ENCODE data around the gene SORL1-AS1.
"Not testable (repeated sequence)": the region's sequence is repeated elsewhere in the genome, so short reads cannot be mapped to it uniquely, and the experiment has no call there.

The SORL1-AS1 gene

GRCh38 chr11:121486054-121486453 lies 33.3 kb upstream of the SORL1-AS1 start:
- Mint-ChIP-seq H3K4me1 (ENCODE audit: low read depth) (peaks cover 8% of the 10 kb centered on the region), H3K9me3 (ENCODE audit: low read depth) (no peaks in the 10 kb centered on the region), H3K27me3 (no peaks in the 10 kb centered on the region), H3K36me3 (ENCODE audit: insufficient read depth) (peaks cover 14% of the 10 kb centered on the region), H3K4me3 (ENCODE audit: low read depth) (no peak overlapping the region), H3K27ac (no peak overlapping the region)
- TF ChIP-seq CTCF (IDR thresholded peaks at IDR 0.05; ENCODE audit: unreplicated experiment), result no peak
- DNase-seq (ENCODE audit: low spot score, unreplicated experiment), result no peak

- H3K27me3 Mint-ChIP-seq, result no peaks in the 10 kb centered on the region
- no peak for DNase-seq (ENCODE audit: low spot score, unreplicated experiment)
- peaks cover 10% of the 10 kb centered on the region for H3K4me1 Mint-ChIP-seq (ENCODE audit: low read depth)
- no peak overlapping the region for H3K4me3 Mint-ChIP-seq (ENCODE audit: low read depth)
- no peak for TF ChIP-seq CTCF (IDR thresholded peaks at IDR 0.05; ENCODE audit: unreplicated experiment)
- no peak overlapping the region for H3K27ac Mint-ChIP-seq
- peaks cover 14% of the 10 kb centered on the region for H3K36me3 Mint-ChIP-seq (ENCODE audit: insufficient read depth)
- H3K9me3 Mint-ChIP-seq (ENCODE audit: low read depth), result no peaks in the 10 kb centered on the region
Measured at GRCh38 chr11:121485216-121485615, 32.4 kb upstream of the SORL1-AS1 start.

DNA sequence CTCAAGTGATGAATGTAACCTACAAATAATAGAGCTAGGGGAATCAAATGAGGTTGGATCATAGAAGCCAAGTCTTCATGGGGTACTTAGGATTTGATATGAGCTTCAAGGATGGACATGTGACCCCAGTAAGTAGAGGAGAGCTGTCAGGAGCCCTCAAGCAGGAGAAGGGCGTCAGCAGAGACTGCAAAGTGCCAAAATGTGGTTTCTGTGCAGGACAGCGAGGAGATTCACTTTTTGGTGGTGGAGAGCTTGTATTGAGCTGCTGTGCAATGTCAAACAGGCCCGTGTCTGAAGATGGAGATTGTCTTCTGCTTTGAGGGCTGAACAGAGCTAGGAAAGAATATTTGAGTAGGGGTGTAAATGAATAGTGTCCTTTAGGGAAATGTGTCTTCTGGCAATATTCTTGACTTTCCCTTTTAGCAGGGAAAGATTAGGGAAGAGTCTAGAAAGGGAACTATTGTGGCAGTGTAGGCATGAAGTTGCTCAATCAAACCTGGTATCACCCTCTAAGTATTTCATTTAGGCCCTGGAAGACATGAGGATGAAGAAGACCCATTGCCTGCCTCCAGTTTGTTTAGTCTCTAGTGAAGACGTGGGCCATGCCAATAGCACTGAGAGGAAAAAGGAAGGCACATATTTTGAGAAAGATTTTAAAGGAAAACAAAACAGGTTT lies 31.2 kb upstream of the SORL1-AS1 start:
- Mint-ChIP-seq H3K36me3 (ENCODE audit: insufficient read depth) (peaks cover 7% of the 10 kb centered on the region), H3K27me3 (no peaks in the 10 kb centered on the region)
- no peak for DNase-seq (ENCODE audit: low spot score, unreplicated experiment)

DNA sequence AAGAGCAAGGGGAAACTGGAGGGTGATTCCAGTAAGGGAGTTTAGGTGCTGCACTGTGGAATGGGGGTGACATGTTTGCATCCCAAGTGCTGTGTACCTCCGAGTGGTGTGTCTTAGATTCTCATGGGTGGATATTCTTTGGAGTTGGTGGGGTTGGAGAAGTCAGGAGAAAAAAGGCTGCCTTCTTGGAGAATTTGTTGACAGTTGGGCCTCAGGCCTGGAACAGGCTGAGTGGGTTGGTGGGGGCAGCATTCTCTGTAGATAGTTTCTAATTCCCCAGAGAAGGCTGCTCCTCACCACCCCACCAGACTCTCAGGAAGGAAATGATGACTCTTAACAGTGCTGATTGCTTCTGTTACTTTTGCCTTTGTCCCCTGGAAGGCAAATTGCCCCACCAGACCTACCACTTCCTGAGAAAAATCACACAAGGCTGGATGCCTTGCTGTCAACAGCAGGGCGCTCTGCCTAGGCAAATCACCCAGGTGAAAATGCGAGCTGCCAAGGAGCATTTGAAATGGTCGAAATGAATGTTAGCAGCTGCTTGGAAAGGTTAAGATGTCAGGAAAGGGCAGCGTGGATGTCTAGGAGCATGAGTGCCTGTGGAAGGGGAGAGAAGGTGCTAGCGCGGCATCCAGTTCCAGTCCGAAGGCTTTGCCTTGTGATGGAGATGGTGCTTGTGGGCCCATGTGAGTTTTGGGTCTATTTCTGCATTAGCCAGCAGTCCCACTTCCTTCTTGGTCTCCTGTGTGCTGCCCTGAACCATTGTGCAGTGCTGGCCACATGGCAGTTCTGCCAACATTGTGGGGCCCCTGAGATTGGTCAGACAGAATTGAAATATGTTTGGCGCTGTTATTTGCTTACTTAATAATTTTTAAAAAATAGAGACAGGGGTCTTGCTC lies 29.7 kb upstream of the SORL1-AS1 start:
- Mint-ChIP-seq H3K4me3 (ENCODE audit: low read depth) (no peak overlapping the region), H3K36me3 (ENCODE audit: insufficient read depth) (peaks cover 6% of the 10 kb centered on the region), H3K4me1 (ENCODE audit: low read depth) (peaks cover 29% of the 10 kb centered on the region), H3K27me3 (no peaks in the 10 kb centered on the region), H3K27ac (peak overlapping the region; percentile 1), H3K9me3 (ENCODE audit: low read depth) (no peaks in the 10 kb centered on the region)
- TF ChIP-seq CTCF (IDR thresholded peaks at IDR 0.05; ENCODE audit: unreplicated experiment), result no peak
- DNase-seq (ENCODE audit: low spot score, unreplicated experiment), result no peak

More for the DNA sequence above, 31.2 kb upstream of the SORL1-AS1 start:
- TF ChIP-seq CTCF (IDR thresholded peaks at IDR 0.05; ENCODE audit: unreplicated experiment), result no peak
- H3K9me3 Mint-ChIP-seq (ENCODE audit: low read depth), result no peaks in the 10 kb centered on the region
- no peak overlapping the region for H3K27ac Mint-ChIP-seq
- H3K4me1 Mint-ChIP-seq (ENCODE audit: low read depth), result peaks cover 21% of the 10 kb centered on the region
- no peak overlapping the region for H3K4me3 Mint-ChIP-seq (ENCODE audit: low read depth)

- H3K27ac Mint-ChIP-seq, result peak overlapping the region; percentile 1
- H3K27me3 Mint-ChIP-seq; DNase-seq (ENCODE audit: low spot score, unreplicated experiment); H3K9me3 Mint-ChIP-seq (ENCODE audit: low read depth); H3K36me3 Mint-ChIP-seq (ENCODE audit: insufficient read depth); H3K4me3 Mint-ChIP-seq (ENCODE audit: low read depth): not testable (repeated sequence)
- peaks cover 37% of the 10 kb centered on the region for H3K4me1 Mint-ChIP-seq (ENCODE audit: low read depth)
Measured at GRCh38 chr11:121481484-121482230, 28.9 kb upstream of the SORL1-AS1 start.

All from progenitor cell of endocrine pancreas (in vitro differentiated cells).